HG02852 (cell line): ENCODE measurements around the gene DMAC1.

Source experiments
- ATAC-seq: cut with Tn5 transposase; IDR thresholded peaks from one replicate; pipeline ENCODE4 v1.9.1; 2021; ENCODE audit warnings: mild to moderate bottlenecking, moderate library complexity; ENCODE audit not compliant: unreplicated experiment

DMAC1 gene, protein sequence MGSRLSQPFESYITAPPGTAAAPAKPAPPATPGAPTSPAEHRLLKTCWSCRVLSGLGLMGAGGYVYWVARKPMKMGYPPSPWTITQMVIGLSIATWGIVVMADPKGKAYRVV

DNA sequence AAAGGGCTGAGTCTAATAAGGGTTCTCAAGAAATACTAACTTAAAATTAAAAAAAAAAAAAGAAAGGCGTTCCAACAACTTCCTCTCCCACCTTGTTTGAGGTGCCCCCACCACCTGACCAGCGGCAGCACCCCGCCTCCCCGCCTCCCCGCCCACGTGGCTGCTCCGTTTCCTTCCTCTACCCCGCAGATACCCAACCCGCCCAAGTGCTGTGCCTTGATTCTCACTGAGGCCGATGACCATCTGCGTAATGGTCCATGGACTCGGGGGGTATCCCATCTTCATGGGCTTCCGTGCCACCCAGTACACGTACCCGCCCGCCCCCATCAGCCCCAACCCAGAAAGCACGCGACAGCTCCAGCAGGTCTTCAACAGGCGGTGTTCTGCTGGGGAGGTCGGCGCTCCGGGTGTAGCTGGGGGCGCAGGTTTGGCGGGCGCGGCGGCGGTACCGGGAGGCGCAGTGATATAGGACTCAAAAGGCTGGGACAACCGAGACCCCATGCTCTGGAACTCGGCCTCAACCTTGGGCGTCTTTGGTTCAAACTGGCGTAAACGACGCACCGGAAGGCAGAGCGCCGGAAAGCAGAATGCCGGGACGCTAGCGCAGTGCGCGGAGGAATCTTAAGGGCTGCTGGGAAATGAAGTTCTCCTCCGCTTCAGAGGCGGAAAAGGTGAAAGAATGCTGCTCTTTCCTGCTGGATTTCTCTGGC lies at the start of gene DMAC1:
DMAC1 (minus strand) TSS at position 545 of the 710 bp plus-strand sequence; CDS start at position 501, 44 bp downstream.
- ATAC-seq, result peak; percentile 93

- no peak for ATAC-seq
Measured at GRCh38 chr9:7849362-7849761, 49.8 kb upstream of the DMAC1 start.

DNA sequence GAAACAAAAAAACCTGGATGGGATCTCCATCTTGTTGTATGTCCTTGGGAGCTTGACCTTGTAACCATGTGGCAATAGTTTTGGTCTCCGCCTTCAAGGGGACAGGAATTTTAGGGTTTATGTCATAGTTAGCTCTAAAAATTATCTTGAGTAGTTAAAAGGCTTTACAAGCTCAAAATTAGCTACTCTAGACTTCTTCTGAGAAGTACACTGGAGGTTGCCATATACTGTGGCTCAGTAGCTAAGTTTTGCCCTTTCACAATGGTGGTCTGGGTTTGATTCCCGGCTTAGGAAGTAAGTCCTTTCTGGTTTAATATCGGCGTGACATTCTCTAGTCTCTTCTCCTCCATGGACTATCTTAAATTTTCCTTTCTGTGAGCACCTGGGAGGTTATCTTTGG lies 48.9 kb upstream of the DMAC1 start:
- ATAC-seq, result no peak

- ATAC-seq, result no peak
Measured at GRCh38 chr9:7844242-7844641, 44.7 kb upstream of the DMAC1 start.

DNA sequence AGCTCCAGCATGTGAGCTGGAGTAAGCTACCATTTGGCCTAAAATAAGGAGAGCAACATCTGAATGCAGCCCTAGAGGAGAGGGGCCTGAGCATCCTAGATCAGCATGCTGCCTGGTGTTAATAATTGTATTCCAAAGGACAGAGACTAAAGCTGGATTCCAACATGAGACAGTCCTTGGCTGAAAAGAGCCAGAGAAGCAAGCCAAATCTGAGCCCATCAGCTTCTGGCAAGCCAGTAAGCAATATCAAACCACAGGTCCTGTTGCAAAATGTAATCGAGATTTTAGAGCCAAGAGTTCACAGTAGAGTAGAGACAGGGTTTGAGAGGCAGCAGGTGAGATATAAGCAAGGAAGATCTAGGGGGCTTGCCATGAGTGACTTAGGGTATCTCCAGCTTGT lies 42.3 kb upstream of the DMAC1 start:
- ATAC-seq, result no peak

DNA sequence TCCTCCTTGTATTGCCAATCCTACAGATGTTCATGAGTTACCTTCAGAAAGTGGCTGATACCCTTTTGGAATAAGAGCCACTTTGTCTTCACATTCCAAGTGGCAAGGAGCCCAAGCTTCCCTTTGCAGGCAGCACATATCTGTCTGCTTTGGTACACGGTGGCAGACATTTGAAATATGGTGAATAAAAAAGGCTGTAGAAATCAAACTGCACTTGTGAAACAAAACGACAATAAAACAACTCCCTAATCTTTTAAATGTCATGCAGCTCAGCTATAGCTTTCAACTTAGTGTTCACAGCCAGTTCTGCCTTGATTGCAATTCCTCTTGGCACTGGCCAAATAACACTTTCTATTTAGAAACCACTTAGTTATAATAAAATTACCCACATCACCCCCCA lies 35.0 kb upstream of the DMAC1 start:
- no peak for ATAC-seq

- ATAC-seq, result no peak
Measured at GRCh38 chr9:7828334-7828733, 28.8 kb upstream of the DMAC1 start.

- no peak for ATAC-seq
Measured at GRCh38 chr9:7827792-7828191, 28.2 kb upstream of the DMAC1 start.

GRCh38 chr9:7827056-7827455 lies 27.5 kb upstream of the DMAC1 start:
- ATAC-seq, result no peak

DNA sequence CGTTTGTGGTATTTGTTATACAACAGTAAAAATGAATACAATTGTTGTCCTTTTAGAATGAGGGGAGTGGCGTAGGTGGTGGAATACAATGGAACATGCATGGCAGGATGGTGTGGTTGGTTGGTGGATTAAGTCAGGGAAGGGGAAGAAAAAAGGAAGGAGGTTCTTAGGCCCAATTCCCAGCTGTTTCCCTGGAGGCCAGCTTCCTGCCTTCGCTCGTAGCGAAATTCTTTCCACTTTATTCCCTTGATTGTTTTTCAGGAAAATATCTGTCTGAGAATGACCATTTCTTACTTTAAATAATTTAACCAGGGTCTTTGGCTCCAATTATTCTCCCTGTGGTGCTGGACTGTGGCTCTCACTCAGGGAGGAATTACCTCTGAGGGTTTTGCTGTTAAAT lies 24.1 kb upstream of the DMAC1 start:
- ATAC-seq, result no peak

DNA sequence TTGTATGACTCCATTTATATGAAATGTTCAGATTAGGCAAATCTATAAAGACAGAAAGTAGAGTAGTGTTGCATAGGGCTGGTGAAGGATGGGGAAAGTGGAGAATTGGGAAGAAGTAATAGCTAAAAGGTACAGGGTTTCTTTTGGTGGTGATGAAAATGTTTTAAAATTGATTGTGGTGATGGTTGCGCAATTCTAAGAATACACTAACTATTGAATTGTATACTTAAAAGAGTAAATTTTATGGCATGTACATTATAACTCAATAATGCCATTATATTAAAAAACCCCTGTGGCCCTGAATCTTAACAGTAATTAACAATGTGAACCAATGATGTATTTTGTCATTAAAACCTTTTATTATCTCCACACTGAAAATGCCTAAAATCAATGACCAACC lies 20.4 kb upstream of the DMAC1 start:
- no peak for ATAC-seq

- no peak for ATAC-seq
Measured at GRCh38 chr9:7816021-7816420, 16.4 kb upstream of the DMAC1 start.

- no peak for ATAC-seq
Measured at GRCh38 chr9:7813030-7813429, 13.5 kb upstream of the DMAC1 start.

DNA sequence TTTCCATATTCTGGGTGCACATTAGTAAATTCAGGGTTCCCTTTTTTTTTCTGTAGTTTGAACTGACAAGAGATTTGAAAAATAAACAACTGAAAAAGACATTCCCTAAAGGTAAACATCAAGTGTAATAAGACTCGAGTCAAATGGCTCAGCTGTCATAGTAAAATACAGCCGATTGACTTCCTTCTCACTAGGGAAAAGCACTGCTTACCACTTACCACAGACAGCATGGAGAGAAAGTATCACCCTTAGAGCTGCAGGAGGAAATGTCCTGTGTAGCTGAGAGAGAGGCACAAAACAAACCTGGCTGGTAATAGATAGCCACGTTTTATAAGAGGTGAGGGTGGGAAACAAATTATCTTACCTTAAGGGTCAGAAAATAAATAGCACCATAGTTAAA lies 12.1 kb upstream of the DMAC1 start:
- ATAC-seq, result no peak

DNA sequence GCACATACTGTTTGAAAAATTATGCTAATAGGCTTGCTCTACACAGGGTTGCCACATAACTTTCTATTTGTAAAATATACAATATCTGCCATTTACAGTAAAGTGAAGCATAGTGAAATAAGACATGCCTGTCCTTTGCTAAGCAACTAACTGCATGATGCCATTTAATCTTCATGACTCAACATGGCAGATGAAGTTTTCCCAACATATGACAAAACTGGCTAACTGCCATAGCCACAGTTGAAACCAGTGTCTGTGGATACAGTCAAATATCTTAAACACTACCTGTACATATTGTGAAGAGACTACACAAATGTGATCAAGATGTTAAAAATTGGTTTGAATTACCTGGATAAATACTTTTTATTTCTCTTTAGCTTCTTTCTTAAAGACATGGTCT lies 3.1 kb upstream of the DMAC1 start:
- ATAC-seq, result no peak

DNA sequence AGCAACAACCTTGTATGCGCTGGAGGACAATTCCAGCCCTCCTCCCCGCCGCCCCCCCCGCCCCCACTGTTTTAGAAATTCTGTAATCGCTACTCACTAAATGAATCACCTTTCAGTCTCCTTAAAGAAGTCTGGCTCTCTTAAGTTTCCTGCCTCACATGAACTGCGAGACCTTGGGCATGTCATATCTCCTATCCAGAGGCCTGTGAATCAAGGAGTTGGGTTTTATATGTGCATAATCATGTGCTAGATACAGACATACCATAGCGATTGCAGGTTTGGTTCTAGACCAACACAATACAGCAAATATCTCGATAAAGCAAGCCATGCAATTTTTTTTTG lies 337 bp upstream of the DMAC1 start:
- ATAC-seq, result peak; percentile 6

- ATAC-seq, result no peak
Measured at GRCh38 chr9:7794196-7794595, 5.4 kb downstream of the DMAC1 start.

GRCh38 chr9:7791394-7791793 lies 8.2 kb downstream of the DMAC1 start:
- ATAC-seq, result no peak

DNA sequence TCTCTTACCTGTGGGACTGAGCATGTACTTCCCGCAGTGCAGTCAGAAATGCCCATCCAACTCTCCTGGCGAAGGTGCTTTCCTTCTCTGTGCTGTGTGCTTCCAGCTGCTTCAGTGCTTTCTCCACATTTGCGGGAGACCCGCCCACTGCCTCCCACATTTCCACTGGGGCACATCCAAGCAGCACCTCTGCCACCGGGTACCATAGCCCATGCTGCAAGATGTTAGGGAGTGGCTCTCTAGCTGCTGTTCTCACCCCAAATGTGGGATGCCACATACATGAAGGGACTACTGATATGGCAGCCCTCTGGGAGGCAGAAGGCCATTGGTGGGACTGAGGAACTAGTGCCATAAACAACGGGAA lies 8.8 kb downstream of the DMAC1 start:
- ATAC-seq, result no peak

DNA sequence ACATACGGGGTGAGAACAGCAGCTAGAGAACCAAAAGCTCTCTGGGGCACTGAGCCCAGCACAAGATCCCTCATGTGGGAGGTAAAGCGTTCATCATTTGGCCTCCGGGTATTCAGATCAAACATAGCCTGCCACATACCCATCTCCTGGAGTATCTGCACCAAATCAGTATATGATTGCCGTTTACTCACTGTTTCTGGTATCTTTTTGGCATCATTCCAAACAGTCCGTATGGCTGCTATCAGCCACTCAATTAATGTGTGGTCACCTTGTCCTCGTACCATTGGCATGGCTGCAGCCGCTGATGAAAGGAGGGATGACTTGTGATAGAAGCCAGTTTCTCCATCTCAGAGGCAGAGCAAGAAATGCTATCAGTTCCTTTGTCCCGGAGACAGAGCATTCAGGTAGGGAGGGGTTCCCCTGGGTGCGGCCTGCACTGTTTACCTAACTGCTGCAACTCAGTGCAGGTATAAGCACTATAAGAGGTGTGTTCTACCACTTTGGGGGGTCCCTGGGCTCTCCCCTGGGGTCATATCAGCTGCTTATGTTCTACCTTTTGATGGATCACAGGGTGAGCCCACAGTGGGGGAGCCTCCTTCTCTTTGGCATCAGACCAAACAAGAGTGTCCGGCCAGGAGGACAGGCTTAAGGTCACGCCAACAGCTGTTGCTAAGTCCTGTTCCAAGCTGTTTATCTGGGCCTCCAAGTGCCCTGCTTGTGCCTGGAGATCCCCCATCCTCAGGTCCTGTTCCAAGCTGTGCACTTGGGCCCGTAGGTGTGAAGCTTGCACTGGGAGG lies 9.4 kb downstream of the DMAC1 start:
- no peak for ATAC-seq

GRCh38 chr9:7788772-7789171 lies 10.8 kb downstream of the DMAC1 start:
- ATAC-seq, result no peak

DNA sequence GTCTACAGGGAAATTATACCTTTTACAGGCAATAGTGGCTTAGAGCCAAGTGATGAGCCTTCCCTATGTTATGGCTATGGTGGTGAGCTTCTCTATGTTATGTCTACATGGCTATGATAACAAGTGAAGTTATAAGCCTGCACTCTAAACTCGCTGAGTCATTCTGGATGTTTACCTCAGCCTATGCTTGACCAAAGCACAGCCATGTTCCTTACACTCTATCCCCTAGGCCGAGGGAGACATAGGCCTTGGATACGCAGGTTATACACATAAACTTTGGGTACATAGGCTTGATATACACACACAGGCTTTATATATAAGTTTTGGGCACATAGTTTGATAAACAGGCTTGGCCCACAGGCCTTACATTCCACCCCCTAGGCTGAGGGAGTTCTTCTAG lies 13.8 kb downstream of the DMAC1 start:
- ATAC-seq, result no peak
